OCI-LY7 (cell line): ENCODE measurements around the gene PEX10.

ENCODE experiments used
- EZH2phosphoT487 ChIP-seq: fragments of 200-600 bp; sonication (generic); IDR thresholded peaks from 2 replicates; pipeline ENCODE4 v1.6.1; 2018; ENCODE audit warnings: low read depth, borderline replicate concordance, mild to moderate bottlenecking, mixed run types, antibody characterized with exemption, low read length, moderate library complexity, mixed read lengths
- TF ChIP-seq, protein P1 (sequence below): fragments of 200-600 bp; sonication (generic); conservative IDR thresholded peaks from 2 replicates; pipeline ENCODE4 v1.5.1; 2014; ENCODE audit warnings: mild to moderate bottlenecking, antibody characterized with exemption, low read length, moderate library complexity, mixed read lengths

- TF ChIP-seq EZH2phosphoT487 = no peak
- TF ChIP-seq, protein P1, sequence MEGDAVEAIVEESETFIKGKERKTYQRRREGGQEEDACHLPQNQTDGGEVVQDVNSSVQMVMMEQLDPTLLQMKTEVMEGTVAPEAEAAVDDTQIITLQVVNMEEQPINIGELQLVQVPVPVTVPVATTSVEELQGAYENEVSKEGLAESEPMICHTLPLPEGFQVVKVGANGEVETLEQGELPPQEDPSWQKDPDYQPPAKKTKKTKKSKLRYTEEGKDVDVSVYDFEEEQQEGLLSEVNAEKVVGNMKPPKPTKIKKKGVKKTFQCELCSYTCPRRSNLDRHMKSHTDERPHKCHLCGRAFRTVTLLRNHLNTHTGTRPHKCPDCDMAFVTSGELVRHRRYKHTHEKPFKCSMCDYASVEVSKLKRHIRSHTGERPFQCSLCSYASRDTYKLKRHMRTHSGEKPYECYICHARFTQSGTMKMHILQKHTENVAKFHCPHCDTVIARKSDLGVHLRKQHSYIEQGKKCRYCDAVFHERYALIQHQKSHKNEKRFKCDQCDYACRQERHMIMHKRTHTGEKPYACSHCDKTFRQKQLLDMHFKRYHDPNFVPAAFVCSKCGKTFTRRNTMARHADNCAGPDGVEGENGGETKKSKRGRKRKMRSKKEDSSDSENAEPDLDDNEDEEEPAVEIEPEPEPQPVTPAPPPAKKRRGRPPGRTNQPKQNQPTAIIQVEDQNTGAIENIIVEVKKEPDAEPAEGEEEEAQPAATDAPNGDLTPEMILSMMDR = no peak
Measured at GRCh38 chr1:2438641-2439040, 26.3 kb upstream of the PEX10 start.
